Measurements from ENCODE around the gene WDR91. TPM values are rescaled to one million over a fixed set of nuclear protein-coding genes. Genes with fewer than 3 reads are reported as not detected.

The WDR91 gene
- total RNA-seq, 1 donor from 2014 or later: 66.7 TPM

DNA sequence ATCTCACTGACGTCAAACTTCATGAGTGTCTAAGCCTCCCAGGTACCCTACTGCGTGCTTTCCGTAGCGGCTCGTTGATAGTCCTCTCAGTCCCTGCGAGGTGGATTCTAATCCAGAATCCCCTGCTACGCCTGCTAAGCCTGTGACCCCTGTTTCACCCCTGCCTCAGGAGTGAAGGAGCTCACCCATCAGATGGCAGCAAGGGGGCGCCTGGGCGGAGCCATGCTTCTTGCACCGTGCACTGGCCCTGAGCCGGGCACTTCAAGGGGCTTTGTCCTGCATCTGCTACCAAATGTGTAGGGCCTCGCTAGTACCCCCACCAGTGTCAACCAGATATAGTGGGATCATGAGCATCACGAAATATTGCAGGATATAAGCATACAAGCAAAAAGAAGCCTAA lies 21.4 kb upstream of the WDR91 start:
- no peaks in the 10 kb centered on the region for H3K36me3 ChIP-seq
- TF ChIP-seq, protein P1, sequence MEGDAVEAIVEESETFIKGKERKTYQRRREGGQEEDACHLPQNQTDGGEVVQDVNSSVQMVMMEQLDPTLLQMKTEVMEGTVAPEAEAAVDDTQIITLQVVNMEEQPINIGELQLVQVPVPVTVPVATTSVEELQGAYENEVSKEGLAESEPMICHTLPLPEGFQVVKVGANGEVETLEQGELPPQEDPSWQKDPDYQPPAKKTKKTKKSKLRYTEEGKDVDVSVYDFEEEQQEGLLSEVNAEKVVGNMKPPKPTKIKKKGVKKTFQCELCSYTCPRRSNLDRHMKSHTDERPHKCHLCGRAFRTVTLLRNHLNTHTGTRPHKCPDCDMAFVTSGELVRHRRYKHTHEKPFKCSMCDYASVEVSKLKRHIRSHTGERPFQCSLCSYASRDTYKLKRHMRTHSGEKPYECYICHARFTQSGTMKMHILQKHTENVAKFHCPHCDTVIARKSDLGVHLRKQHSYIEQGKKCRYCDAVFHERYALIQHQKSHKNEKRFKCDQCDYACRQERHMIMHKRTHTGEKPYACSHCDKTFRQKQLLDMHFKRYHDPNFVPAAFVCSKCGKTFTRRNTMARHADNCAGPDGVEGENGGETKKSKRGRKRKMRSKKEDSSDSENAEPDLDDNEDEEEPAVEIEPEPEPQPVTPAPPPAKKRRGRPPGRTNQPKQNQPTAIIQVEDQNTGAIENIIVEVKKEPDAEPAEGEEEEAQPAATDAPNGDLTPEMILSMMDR (IDR thresholded peaks at IDR 0.05): no peak
- no peaks in the 10 kb centered on the region for H3K27me3 ChIP-seq
- H3K4me1 ChIP-seq: no peaks in the 10 kb centered on the region
- no peak for DNase-seq (ENCODE audit: low spot score in 2 of 2)
- H3K9me3 ChIP-seq: no peaks in the 10 kb centered on the region
- intact Hi-C loops (cut with DNase I): no loop called here
- no peak overlapping the region for H3K27ac ChIP-seq
- no peak overlapping the region for H3K4me3 ChIP-seq

DNA sequence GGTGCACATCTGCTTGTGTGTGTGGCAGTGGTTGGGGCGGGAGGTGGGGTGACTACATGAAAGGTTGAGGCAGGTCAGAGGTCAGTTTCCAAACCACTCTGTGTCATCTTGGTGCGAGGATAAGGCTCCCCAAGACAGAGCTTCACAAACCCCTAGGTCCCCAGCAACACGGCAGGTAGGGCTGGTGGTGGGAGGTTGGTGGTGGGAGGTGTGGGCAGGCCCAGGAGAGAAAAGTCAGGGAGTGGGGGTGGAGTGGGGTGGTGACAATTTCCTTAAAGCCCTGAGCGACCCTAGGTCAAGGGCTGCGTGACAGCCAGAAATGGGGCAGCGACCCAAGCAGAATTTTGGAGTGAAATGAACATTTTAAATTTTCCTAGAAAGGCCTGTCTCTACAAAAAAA lies 20.8 kb upstream of the WDR91 start:
- Histone ChIP-seq H3K4me1 (no peaks in the 10 kb centered on the region), H3K27ac (no peak overlapping the region), H3K36me3 (no peaks in the 10 kb centered on the region), H3K4me3 (no peak overlapping the region), H3K27me3 (no peaks in the 10 kb centered on the region), H3K9me3 (no peaks in the 10 kb centered on the region)
- DNase-seq (ENCODE audit: low spot score in 2 of 2): no peak
- intact Hi-C loops (cut with DNase I): no loop called here
- TF ChIP-seq, protein P1 (IDR thresholded peaks at IDR 0.05): no peak

DNA sequence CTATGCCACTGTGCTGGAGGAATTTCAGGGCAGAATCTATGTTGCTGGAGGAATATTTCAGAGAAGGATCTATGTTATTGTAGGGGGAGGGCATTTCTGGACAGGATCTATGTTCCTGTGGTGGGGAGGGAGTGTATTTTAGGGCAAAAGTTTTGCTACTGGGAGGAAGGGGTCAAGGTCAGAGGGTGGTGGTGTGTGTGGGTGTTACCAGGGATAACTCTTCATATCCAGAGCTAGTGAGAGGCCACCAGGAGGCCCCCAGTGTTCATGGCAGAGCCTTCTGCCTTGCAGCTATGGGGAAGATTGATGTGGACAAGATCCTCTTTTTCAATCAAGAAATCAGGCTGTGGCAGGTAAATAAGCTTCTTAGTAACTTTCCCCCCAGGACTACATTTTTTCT lies 20.4 kb upstream of the WDR91 start:
- DNase-seq (ENCODE audit: low spot score in 2 of 2): no peak
- Histone ChIP-seq H3K4me1 (no peaks in the 10 kb centered on the region), H3K27ac (no peak overlapping the region), H3K27me3 (no peaks in the 10 kb centered on the region), H3K4me3 (no peak overlapping the region), H3K36me3 (no peaks in the 10 kb centered on the region), H3K9me3 (no peaks in the 10 kb centered on the region)
- TF ChIP-seq, protein P1 (IDR thresholded peaks at IDR 0.05): no peak
- intact Hi-C loops (cut with DNase I): no loop called here

DNA sequence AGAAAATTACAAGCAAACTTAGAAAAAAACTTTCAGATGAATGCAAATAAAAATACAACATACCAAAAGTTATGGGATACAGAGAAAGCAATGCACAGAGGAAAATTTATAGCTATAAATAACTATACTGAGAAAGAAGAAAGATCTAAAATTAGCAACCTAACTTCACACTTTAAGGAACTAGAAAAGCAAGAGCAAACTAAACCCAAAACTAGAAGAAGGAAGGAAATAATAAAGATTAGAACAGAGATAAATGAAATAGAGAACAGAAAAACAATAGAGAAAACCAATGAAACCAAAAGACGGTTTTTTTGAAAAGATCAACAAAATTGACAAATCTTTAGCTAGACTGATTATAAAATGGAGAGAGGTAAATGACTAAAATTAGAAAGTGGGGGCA lies 12.7 kb upstream of the WDR91 start:
- intact Hi-C loops (cut with DNase I): no loop called here

DNA sequence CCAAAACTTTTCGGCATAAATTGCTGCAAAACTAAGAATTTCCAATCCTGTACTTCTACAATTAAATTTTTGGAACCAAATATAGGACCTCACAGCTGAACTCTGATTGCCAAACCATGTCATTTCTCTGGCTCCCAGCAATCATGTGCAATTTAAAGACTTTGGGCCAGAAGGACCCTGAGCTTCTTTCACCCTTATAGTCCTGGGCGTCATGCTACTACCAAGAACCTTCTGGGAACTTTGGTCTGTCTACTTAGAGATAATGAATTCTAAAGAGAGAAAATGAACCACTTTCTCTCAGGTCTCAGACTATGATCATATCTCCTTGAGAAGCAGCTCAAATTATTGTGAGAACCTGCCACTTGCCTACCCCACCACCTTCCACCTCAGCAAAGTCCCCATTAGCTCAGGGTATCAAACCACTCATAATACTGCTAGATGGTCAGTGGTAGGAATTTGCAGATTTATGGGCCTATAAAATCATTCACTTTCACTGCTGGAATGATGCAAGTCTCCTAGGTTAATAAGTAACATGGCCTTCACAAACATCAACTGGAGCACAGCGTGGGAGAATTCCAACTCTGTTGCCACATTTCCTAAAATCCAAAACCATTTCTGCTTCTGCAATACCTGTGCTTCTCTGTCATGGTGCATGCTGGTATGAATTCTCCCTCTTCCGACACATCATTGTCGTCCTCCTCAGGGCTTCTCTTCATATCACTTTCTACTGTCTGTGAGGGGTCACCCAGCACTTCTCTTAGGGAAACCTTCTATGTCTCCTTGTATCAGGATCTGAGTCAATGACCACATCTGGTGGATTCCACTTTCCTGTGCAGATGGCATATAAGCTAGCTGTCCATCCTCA lies 6.6 kb upstream of the WDR91 start:
- no peak for DNase-seq (ENCODE audit: low spot score in 2 of 2)
- H3K9me3 ChIP-seq: no peaks in the 10 kb centered on the region
- no peaks in the 10 kb centered on the region for H3K4me1 ChIP-seq
- no peaks in the 10 kb centered on the region for H3K36me3 ChIP-seq
- H3K27ac ChIP-seq: no peak overlapping the region
- H3K27me3 ChIP-seq: no peaks in the 10 kb centered on the region
- intact Hi-C loops (cut with DNase I): no loop called here
- TF ChIP-seq, protein P1 (IDR thresholded peaks at IDR 0.05): no peak
- no peak overlapping the region for H3K4me3 ChIP-seq

More for the DNA sequence above, 12.7 kb upstream of the WDR91 start:
- Histone ChIP-seq H3K27me3 (no peaks in the 10 kb centered on the region), H3K9me3 (no peaks in the 10 kb centered on the region), H3K4me1 (no peaks in the 10 kb centered on the region), H3K27ac (no peak overlapping the region), H3K4me3 (no peak overlapping the region), H3K36me3 (no peaks in the 10 kb centered on the region)
- TF ChIP-seq, protein P1 (IDR thresholded peaks at IDR 0.05): no peak
- no peak for DNase-seq (ENCODE audit: low spot score in 2 of 2)
